CD14-positive monocyte (primary cell): Measurements from ENCODE around the gene MLLT3. TPM values are rescaled to one million over a fixed set of nuclear protein-coding genes. Genes with fewer than 3 reads are reported as not detected.

Experiments
- DNase-seq, 3 donors: peaks; one replicate each; pipeline ENCODE4 v3.0.0-alpha.2; 2011 to 2022
- H2AFZ ChIP-seq: 2 replicates; pipeline ENCODE4 v1.6.0; 2012; ENCODE audit warnings: mild to moderate bottlenecking, low read depth, low read length, inconsistent platforms; ENCODE audit not compliant: insufficient read depth, poor library complexity, severe bottlenecking
- H3K27ac ChIP-seq, 2 donors: 1 replicate in 1 of 2; 2 replicates in 1 of 2; pipeline ENCODE4 v1.5.1; 2012 to 2013; ENCODE audit warnings: low read length in 2 of 2, control low read depth in 1 of 2, inconsistent platforms in 1 of 2, low read depth in 1 of 2, mild to moderate bottlenecking in 1 of 2
- H3K27me3 ChIP-seq, 2 donors: one replicate each; pipeline versions ENCODE4 v1.6.0 to v1.6.1; 2011 to 2013; ENCODE audit warnings: low read length in 2 of 2; ENCODE audit not compliant: control insufficient read depth in 2 of 2, insufficient read depth in 2 of 2
- H3K36me3 ChIP-seq, 2 donors: replicated peaks in 1 of 2; 1 replicate in 1 of 2; 2 replicates in 1 of 2; pipeline versions ENCODE4 v1.5.1 to v1.6.1; 2012 to 2013; ENCODE audit warnings: low read length in 2 of 2, control low read depth in 1 of 2, inconsistent platforms in 1 of 2, mild to moderate bottlenecking in 1 of 2; ENCODE audit not compliant: insufficient read depth in 2 of 2, control insufficient read depth in 1 of 2
- H3K4me1 ChIP-seq, 2 donors: 1 replicate in 1 of 2; 2 replicates in 1 of 2; pipeline versions ENCODE4 v1.5.1 to v1.6.1; 2012 to 2013; ENCODE audit warnings: low read length in 2 of 2, control low read depth in 1 of 2, inconsistent platforms in 1 of 2, mild to moderate bottlenecking in 1 of 2, moderate library complexity in 1 of 2; ENCODE audit not compliant: insufficient read depth in 2 of 2, control insufficient read depth in 1 of 2
- H3K4me2 ChIP-seq: replicated peaks from 2 replicates; pipeline ENCODE3; 2012; ENCODE audit warnings: low read length, moderate library complexity, mild to moderate bottlenecking; ENCODE audit not compliant: poor library complexity, severe bottlenecking; ENCODE audit errors: extremely low read depth
- H3K4me3 ChIP-seq, 3 experiments: fragments of 200-600 bp in 1 of 3; sonication (generic) in 1 of 3; replicated peaks in 1 of 3; 1 replicate in 2 of 3; 2 replicates in 1 of 3; pipeline ENCODE4 v1.5.1; 2011 to 2013; ENCODE audit warnings: low read length in 3 of 3, mild to moderate bottlenecking in 3 of 3, control low read depth in 2 of 3, low read depth in 2 of 3, inconsistent platforms in 1 of 3, moderate library complexity in 1 of 3
- H3K79me2 ChIP-seq: 2 replicates; pipeline ENCODE4 v1.6.0; 2012; ENCODE audit warnings: mild to moderate bottlenecking, control low read depth, inconsistent platforms, low read length, moderate library complexity; ENCODE audit not compliant: insufficient read depth
- H3K9ac ChIP-seq: 2 replicates; pipeline ENCODE4 v1.6.0; 2017; ENCODE audit warnings: low read length, mild to moderate bottlenecking; ENCODE audit not compliant: insufficient read depth, poor library complexity, severe bottlenecking
- H3K9me3 ChIP-seq, 2 donors: replicated peaks in 1 of 2; 1 replicate in 1 of 2; 2 replicates in 1 of 2; pipeline versions ENCODE4 v1.5.1 to v1.6.1; 2012 to 2013; ENCODE audit warnings: low read length in 2 of 2, control low read depth in 1 of 2; ENCODE audit not compliant: control insufficient read depth in 1 of 2, insufficient read depth in 1 of 2
- H4K20me1 ChIP-seq: 2 replicates; pipeline ENCODE4 v1.6.0; 2012; ENCODE audit warnings: mild to moderate bottlenecking, low read length, control low read depth, moderate library complexity; ENCODE audit not compliant: insufficient read depth
- H3K27ac Mint-ChIP-seq, 7 donors: one replicate each; pipeline ENCODE4 v1.8.0; 2020; ENCODE audit warnings: mild to moderate bottlenecking in 7 of 7, mixed read lengths in 7 of 7, moderate library complexity in 6 of 7, inconsistent platforms in 2 of 7
- H3K27me3 Mint-ChIP-seq, 3 donors: one replicate each; pipeline ENCODE4 v1.8.0; 2021 to 2022; ENCODE audit warnings: low read depth in 3 of 3, mild to moderate bottlenecking in 3 of 3, mixed read lengths in 3 of 3, moderate library complexity in 3 of 3, inconsistent platforms in 1 of 3
- H3K36me3 Mint-ChIP-seq, 2 donors: one replicate each; pipeline ENCODE4 v1.8.0; 2020; ENCODE audit warnings: mixed read lengths in 2 of 2, inconsistent platforms in 1 of 2, mild to moderate bottlenecking in 1 of 2
- H3K4me1 Mint-ChIP-seq: one replicate; pipeline ENCODE4 v1.8.0; 2020; ENCODE audit warnings: mild to moderate bottlenecking, mixed read lengths
- H3K4me3 Mint-ChIP-seq, 2 donors: one replicate each; pipeline ENCODE4 v1.8.0; 2020; ENCODE audit warnings: mild to moderate bottlenecking in 2 of 2, mixed read lengths in 2 of 2, moderate library complexity in 1 of 2
- H3K9me3 Mint-ChIP-seq, 7 donors: one replicate each; pipeline ENCODE4 v1.8.0; 2020 to 2022; ENCODE audit warnings: mixed read lengths in 7 of 7, mild to moderate bottlenecking in 6 of 7, moderate library complexity in 6 of 7, inconsistent platforms in 2 of 7
- WGBS: methylation state at CpG from one replicate; pipeline ENCODE4 v1.1.5; 2013; ENCODE audit warnings: missing lambda C conversion rate; ENCODE audit not compliant: insufficient coverage; 5-methylcytosine and 5-hydroxymethylcytosine counted together
- intact Hi-C, 2 donors: fragments of 100-400 bp; cut with micrococcal nuclease; formaldehyde crosslinking; loops; one replicate each; pipeline versions ENCODE4 v1.15.0 to v1.15.1; 2023
- polyA plus RNA-seq, 3 donors: library from polyadenylated mRNA; depleted of rRNA in 1 of 3; unstranded in 2 of 3; stranded (reverse) in 1 of 3; fragments of 300-500 nt in 2 of 3; fragments of >200 nt in 1 of 3; fragmentation: Illumina TruSeq in 2 of 3; gene quantifications; 1 replicate in 2 of 3; 2 replicates in 1 of 3; pipeline ENCODE4 v1.2.3, GENCODE V29; 2012 to 2021
- TF ChIP-seq, protein P1 (sequence below): fragments of 200-600 bp; IDR thresholded peaks from one replicate; pipeline ENCODE4 v1.8.0; 2022; ENCODE audit warnings: antibody characterized with exemption, mild to moderate bottlenecking

MLLT3 gene
- polyA plus RNA-seq, 3 donors, result 0.81 to 2.3 (median 1.5) TPM

DNA sequence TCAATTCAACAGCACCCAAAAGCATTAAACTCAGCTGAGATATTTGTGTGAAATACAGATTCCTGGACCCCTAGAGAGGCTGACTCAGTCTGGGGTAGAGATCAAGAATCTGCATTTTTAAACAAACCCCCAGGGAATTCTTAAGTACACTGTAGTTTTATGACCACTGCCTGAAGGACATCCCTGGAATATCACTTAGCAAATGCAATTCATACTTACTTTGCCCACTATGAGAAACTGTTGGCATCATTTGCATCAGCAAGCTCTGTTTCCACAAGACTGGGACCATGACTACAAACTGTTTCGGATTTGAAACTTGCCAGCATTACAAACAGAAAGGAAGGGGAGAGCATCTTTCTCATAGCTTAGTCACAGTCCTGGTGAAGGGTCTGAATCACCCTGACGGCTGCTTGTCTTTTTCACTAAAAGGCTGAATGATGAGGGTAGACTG, 63.7 kb downstream of the MLLT3 start:
- Mint-ChIP-seq H3K27me3 (peaks cover 0 to 3% (median 0%) of the 10 kb centered on the region in 3 donors), H3K4me1 (peaks cover 3% of the 10 kb centered on the region), H3K36me3 (no peaks in the 10 kb centered on the region), H3K4me3 (no peak overlapping the region), H3K27ac (no peak overlapping the region), H3K9me3 (no peaks in the 10 kb centered on the region)
- no peak overlapping the region for H3K4me2 ChIP-seq
- no peaks in the 10 kb centered on the region for H3K9me3 ChIP-seq
- H2AFZ ChIP-seq, result no peak overlapping the region
- no peak overlapping the region for H3K27ac ChIP-seq
- intact Hi-C loops, result no loop called here
- no peaks in the 10 kb centered on the region for H3K4me1 ChIP-seq
- no peak overlapping the region for H3K9ac ChIP-seq
- TF ChIP-seq, protein P1, sequence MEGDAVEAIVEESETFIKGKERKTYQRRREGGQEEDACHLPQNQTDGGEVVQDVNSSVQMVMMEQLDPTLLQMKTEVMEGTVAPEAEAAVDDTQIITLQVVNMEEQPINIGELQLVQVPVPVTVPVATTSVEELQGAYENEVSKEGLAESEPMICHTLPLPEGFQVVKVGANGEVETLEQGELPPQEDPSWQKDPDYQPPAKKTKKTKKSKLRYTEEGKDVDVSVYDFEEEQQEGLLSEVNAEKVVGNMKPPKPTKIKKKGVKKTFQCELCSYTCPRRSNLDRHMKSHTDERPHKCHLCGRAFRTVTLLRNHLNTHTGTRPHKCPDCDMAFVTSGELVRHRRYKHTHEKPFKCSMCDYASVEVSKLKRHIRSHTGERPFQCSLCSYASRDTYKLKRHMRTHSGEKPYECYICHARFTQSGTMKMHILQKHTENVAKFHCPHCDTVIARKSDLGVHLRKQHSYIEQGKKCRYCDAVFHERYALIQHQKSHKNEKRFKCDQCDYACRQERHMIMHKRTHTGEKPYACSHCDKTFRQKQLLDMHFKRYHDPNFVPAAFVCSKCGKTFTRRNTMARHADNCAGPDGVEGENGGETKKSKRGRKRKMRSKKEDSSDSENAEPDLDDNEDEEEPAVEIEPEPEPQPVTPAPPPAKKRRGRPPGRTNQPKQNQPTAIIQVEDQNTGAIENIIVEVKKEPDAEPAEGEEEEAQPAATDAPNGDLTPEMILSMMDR, result no peak
- H3K79me2 ChIP-seq, result no peaks in the 10 kb centered on the region
- no peaks in the 10 kb centered on the region for H4K20me1 ChIP-seq
- H3K27me3 ChIP-seq, result no peaks in the 10 kb centered on the region
- no peak overlapping the region for H3K4me3 ChIP-seq
- no peak for DNase-seq
- WGBS, result 83% methylated on average over 1 of the region's 2 CpGs
- no peaks in the 10 kb centered on the region for H3K36me3 ChIP-seq

DNA sequence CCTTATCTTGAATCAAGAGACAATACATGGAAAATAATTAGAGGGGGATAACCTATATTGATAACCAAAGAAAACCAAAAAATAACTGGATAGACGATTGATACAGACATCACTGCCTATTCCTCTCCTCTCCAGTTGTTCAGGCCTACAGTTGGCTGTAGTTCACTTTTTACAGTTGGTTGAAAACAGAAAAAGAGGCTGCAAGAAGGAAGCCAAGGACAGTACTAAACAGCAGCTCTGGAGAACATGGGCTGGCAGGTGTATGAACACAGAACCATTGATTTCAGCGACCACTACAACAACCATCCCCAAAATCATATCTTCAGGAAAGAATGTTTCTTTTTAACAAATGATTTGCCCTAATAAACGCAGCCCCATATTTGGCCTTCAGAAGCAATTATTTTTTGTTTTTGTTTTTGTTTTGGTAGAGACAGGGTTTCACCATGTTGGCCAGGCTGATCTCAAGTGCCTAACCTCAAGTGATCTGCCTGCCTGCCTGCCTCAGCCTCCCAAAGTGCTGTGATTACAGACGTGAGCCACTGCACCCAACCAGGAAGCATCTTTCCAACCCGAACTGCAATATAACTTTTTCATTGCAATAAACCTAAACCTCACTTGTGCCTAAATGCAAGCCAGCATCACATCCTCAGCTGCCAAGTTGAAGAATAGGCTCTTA, 64.3 kb downstream of the MLLT3 start:
- Histone ChIP-seq H3K27me3 (no peaks in the 10 kb centered on the region), H3K79me2 (no peaks in the 10 kb centered on the region), H2AFZ (no peak overlapping the region), H4K20me1 (no peaks in the 10 kb centered on the region), H3K4me3 (no peak overlapping the region), H3K9ac (no peak overlapping the region), H3K36me3 (no peaks in the 10 kb centered on the region), H3K4me1 (no peaks in the 10 kb centered on the region), H3K4me2 (no peak overlapping the region), H3K27ac (no peak overlapping the region), H3K9me3 (no peaks in the 10 kb centered on the region)
- intact Hi-C loops, result no loop called here
- DNase-seq, result no peak
- H3K4me1 Mint-ChIP-seq, result peaks cover 3% of the 10 kb centered on the region
- TF ChIP-seq, protein P1, result no peak
- no peaks in the 10 kb centered on the region for H3K36me3 Mint-ChIP-seq
- peak overlapping the region in 2 of 7 donors; percentile 21 to 50 for H3K27ac Mint-ChIP-seq
- H3K4me3 Mint-ChIP-seq, result no peak overlapping the region
- H3K9me3 Mint-ChIP-seq, result no peaks in the 10 kb centered on the region
- H3K27me3 Mint-ChIP-seq, result peaks cover 0 to 3% (median 0%) of the 10 kb centered on the region in 3 donors
- 93% methylated on average over 2 of the region's 5 CpGs for WGBS
